ENCODE measurements around the gene IL17RD. TPM values are rescaled to one million over a fixed set of nuclear protein-coding genes. Genes with fewer than 3 reads are reported as not detected.

IL17RD gene
- total RNA-seq, 2 donors from 2014 or later, result not detected

DNA sequence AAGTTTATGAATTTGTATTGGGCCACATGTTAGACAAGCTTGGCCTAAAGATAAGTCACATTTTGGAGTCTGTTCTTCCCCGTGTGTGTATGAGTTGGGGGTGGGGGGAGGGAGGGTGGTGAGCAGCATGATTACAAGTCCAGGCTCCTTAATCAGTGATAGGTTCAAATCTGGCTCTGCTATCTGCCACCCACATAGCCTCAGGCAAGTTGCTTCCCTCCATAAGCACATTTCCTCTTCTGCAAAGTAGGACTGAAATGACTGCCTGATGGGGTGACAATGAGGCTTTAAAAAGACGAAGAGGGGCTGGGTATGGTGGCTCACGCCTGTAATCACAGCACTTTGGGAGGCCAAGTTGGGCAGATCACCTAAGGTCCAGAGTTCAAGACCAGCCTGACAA is 105.7 kb downstream of the IL17RD start:
- no peak for DNase-seq

DNA sequence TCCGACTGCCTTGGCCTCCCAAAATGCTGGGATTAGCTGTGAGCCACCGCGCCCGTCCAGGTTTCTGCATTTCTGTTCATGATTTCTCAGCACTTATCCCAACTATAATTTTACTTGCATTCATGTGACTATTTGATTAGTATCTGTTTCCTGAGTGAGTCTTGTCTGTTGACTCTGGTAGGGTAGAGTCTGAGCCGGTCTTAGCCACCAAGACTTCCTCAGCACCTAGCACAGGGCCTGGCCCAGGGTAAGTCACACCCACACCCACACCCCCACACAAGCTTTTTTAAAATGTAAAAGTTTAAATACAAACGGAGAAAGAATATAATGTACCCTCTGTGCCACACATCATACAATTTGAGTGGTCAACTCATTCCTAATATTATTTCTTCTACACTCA is 107.8 kb downstream of the IL17RD start:
- DNase-seq (no peak), ATAC-seq (no peak)
- H3K9me3 ChIP-seq (ENCODE audit: control insufficient read depth, low read length, poor library complexity, severe bottlenecking), result no peaks in the 10 kb centered on the region
- peaks cover 39% of the 10 kb centered on the region for H3K27me3 Mint-ChIP-seq
- H3K4me1 Mint-ChIP-seq, result peaks cover 2% of the 10 kb centered on the region
- H3K36me3 Mint-ChIP-seq (ENCODE audit: low read depth), result peaks cover 4% of the 10 kb centered on the region
- no peak overlapping the region for H3K4me3 Mint-ChIP-seq
- H3K27ac Mint-ChIP-seq, result no peak overlapping the region

More for the DNA sequence above, 105.7 kb downstream of the IL17RD start:
- no peaks in the 10 kb centered on the region for H3K9me3 ChIP-seq (ENCODE audit: control insufficient read depth, low read length, poor library complexity, severe bottlenecking)
- H3K27me3 Mint-ChIP-seq, result peaks cover 22% of the 10 kb centered on the region
- peaks cover 7% of the 10 kb centered on the region for H3K36me3 Mint-ChIP-seq (ENCODE audit: low read depth)
- H3K27ac Mint-ChIP-seq, result no peak overlapping the region
- H3K4me3 Mint-ChIP-seq, result no peak overlapping the region
- peaks cover 6% of the 10 kb centered on the region for H3K4me1 Mint-ChIP-seq
- ATAC-seq, result no peak

DNA sequence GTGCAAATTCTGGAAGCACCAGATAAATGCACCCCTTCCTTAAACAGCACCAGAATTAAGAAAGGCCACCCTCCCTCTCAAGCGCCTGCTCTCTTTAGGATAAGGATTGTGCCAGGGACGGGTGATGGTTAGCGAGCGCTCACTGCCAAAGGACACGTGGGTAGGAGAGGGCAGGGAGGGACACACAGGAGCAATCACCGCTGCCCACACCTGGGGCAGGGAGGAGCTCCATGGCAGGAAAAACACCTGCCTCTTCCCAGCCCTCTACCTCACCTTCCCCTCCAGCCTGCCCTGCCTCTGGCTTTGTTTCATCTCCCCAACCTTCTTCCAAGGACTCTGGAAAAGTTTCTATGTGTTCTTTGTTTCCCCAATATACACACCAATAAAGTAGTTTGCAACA is 112.0 kb downstream of the IL17RD start:
- H3K9me3 ChIP-seq (ENCODE audit: control insufficient read depth, low read length, poor library complexity, severe bottlenecking), result no peaks in the 10 kb centered on the region
- H3K27ac Mint-ChIP-seq, result no peak overlapping the region
- H3K4me1 Mint-ChIP-seq, result peaks cover 4% of the 10 kb centered on the region
- ATAC-seq (no peak), DNase-seq (no peak)
- H3K4me3 Mint-ChIP-seq, result no peak overlapping the region
- peaks cover 4% of the 10 kb centered on the region for H3K36me3 Mint-ChIP-seq (ENCODE audit: low read depth)
- peaks cover 53% of the 10 kb centered on the region for H3K27me3 Mint-ChIP-seq

DNA sequence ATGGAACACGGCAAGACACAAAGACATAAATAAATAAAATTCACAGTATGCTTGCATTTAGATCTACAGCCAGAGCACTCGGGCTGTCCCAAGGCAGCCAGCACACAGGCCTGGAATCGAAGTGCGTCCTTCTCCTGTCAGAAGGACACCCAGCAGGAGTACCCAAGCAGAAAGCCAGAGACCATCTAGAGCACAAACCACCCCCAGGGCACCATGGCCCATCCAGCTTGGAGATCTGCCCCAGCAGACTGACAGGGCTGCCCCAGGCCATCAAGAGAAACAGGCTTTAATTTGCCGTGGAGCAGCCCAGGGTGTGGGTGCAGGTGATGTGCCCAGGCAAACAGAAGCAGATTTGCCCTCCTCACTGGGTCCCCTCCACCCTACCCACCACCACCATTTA is 112.5 kb downstream of the IL17RD start:
- no peak for ATAC-seq
- no peaks in the 10 kb centered on the region for H3K9me3 ChIP-seq (ENCODE audit: control insufficient read depth, low read length, poor library complexity, severe bottlenecking)
- DNase-seq, result no peak
- Mint-ChIP-seq H3K4me3 (no peak overlapping the region), H3K4me1 (peaks cover 6% of the 10 kb centered on the region), H3K27me3 (peaks cover 58% of the 10 kb centered on the region), H3K36me3 (ENCODE audit: low read depth) (peaks cover 4% of the 10 kb centered on the region), H3K27ac (no peak overlapping the region)

DNA sequence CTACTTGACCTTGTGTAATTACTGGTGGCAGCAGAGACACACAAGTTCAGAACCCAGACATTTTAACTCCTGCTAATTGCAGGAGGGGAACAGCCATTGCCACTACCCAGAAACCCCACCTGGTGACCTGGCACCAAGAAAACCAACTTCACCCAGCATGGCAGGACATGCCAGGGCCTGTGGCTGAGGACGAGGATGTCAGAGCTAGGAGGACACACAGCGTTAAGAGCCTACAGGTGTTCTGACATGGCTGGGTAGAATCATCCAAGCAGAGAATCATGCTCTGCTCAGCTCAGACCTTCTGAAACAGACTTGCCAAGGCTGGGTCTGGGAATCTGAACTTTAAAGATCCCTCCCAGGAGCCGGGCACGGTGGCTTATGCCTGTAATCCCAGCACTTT is 116.4 kb downstream of the IL17RD start:
- ATAC-seq (no peak), DNase-seq (no peak)
- H3K27ac Mint-ChIP-seq, result no peak overlapping the region
- H3K36me3 Mint-ChIP-seq (ENCODE audit: low read depth), result no peaks in the 10 kb centered on the region
- H3K4me1 Mint-ChIP-seq, result peaks cover 4% of the 10 kb centered on the region
- no peak overlapping the region for H3K4me3 Mint-ChIP-seq
- peaks cover 39% of the 10 kb centered on the region for H3K27me3 Mint-ChIP-seq
- no peaks in the 10 kb centered on the region for H3K9me3 ChIP-seq (ENCODE audit: control insufficient read depth, low read length, poor library complexity, severe bottlenecking)

DNA sequence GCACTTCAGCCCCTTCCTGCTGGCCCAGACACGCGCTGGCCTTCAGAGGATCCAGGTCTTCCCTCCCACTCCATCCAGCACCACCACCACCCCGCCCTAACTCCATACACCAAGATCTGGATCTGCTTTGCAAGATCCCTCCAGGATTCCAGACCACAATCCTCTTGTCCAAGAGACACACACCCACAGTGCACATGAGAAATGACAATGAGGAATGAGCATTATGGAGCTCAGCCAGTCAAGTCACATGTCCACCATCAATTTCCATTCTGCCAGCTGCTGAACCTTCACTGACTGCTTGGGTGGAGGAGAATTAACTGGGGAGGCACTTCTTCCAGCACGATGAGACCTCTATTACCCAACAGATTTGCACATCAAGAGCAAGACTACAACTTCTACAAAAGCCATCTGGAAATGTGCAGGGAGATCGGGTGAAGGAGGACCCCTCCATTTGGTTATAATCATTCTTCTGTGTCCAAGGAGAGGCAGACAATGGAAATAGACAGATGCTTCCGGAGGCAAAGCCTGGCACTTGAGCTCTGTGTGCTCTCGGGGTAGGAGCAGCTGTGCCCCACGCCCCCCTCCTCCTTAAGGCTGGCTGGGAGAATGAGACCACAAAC is 117.0 kb downstream of the IL17RD start:
- no peak for ATAC-seq
- Mint-ChIP-seq H3K27ac (no peak overlapping the region), H3K36me3 (ENCODE audit: low read depth) (no peaks in the 10 kb centered on the region), H3K4me3 (no peak overlapping the region), H3K27me3 (peaks cover 35% of the 10 kb centered on the region), H3K4me1 (peaks cover 4% of the 10 kb centered on the region)
- no peaks in the 10 kb centered on the region for H3K9me3 ChIP-seq (ENCODE audit: control insufficient read depth, low read length, poor library complexity, severe bottlenecking)
- no peak for DNase-seq

DNA sequence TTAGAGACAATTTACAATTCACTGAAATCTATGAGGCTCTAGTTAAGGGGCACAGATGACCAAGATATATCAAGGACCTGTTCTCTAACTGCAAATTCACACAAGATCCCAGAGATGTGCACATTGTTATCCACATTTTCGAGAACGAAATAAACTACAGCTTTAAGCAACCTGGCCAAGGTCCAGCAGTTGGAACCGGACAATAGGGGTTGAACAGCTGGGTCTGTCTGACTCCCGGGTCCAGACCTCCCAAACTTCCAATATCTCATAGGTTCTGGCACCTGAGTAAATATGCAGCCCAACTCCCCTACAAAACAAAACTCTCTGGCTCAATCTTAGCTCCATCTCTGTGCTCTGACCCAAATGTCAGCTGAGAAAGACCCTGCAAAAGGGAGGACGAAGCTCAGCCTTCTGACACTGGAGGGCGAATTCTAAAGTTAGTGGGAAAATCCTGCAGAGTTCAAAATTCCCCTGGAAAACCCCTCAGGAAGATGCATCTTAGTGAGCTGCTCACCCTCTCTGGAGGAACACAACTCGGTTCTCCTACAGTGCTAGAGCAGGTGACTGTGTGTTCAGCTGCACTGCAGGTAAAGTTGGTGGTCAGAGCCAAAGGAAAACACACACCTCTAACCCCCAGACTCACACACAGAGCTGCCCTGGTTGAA is 118.9 kb downstream of the IL17RD start:
- H3K9me3 ChIP-seq (ENCODE audit: control insufficient read depth, low read length, poor library complexity, severe bottlenecking), result no peaks in the 10 kb centered on the region
- H3K4me1 Mint-ChIP-seq, result peaks cover 4% of the 10 kb centered on the region
- H3K4me3 Mint-ChIP-seq, result no peak overlapping the region
- ATAC-seq (no peak), DNase-seq (no peak)
- H3K27me3 Mint-ChIP-seq, result peaks cover 34% of the 10 kb centered on the region
- no peak overlapping the region for H3K27ac Mint-ChIP-seq
- H3K36me3 Mint-ChIP-seq (ENCODE audit: low read depth), result peaks cover 2% of the 10 kb centered on the region

DNA sequence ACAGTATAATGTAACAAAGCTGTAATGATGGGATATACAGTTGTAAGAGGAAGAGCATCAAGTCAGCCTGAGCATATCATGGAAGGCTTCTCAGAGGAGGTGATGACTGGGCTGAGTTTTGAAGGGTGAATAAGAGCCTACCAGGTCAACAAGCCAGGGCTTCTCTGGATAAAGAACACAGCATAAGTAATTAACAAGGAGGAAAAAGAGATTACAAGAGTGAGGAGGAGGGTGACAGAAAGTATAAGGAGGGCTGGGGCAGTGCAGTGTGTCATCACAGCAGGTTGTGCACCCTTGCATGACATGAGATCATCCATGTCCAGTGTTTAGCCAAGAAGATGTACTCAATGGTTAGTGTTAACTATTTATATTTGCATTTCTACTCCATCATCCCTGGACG is 121.6 kb downstream of the IL17RD start:
- Mint-ChIP-seq H3K36me3 (ENCODE audit: low read depth) (peaks cover 2% of the 10 kb centered on the region), H3K4me1 (peaks cover 4% of the 10 kb centered on the region), H3K27me3 (peaks cover 47% of the 10 kb centered on the region), H3K4me3 (no peak overlapping the region), H3K27ac (no peak overlapping the region)
- DNase-seq, result no peak
- H3K9me3 ChIP-seq (ENCODE audit: control insufficient read depth, low read length, poor library complexity, severe bottlenecking), result no peaks in the 10 kb centered on the region
- ATAC-seq, result no peak

DNA sequence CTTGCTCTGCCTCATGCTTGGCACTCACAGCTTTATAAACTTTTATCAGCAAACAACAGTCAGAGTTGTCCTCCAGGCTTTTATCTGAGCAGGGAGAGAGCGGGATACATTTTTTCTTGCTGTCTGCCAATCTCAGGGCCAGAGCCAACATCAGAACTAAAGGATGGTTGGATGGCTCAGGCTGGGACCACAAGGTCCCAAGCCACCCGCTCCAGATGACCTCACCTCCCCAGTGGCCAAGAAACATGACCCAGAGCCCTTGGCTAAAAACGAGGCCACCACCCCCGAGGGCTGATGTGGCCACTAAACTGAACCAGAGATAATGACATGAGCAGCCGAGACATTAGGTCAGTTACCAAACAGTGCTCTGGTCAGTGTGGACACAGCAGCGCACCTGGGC is 123.5 kb downstream of the IL17RD start:
- Mint-ChIP-seq H3K27me3 (peaks cover 49% of the 10 kb centered on the region), H3K27ac (no peak overlapping the region), H3K36me3 (ENCODE audit: low read depth) (peaks cover 2% of the 10 kb centered on the region), H3K4me3 (no peak overlapping the region), H3K4me1 (no peaks in the 10 kb centered on the region)
- ATAC-seq (no peak), DNase-seq (no peak)
- H3K9me3 ChIP-seq (ENCODE audit: control insufficient read depth, low read length, poor library complexity, severe bottlenecking), result no peaks in the 10 kb centered on the region

Other genes with a start within 250 kb of the IL17RD start
- gene SPATA12, start 104.7 kb downstream of the IL17RD start, total RNA-seq, result not detected
- under 1 TPM in 1 of 2 donors, not detected in 1; 0.27 TPM for gene HESX1, start 34.6 kb upstream of the IL17RD start, total RNA-seq
- 10 to 100 TPM; 22.3 to 23.4 TPM for gene APPL1, start 62.4 kb upstream of the IL17RD start, total RNA-seq
- gene ASB14, start 127.3 kb upstream of the IL17RD start, total RNA-seq, result not detected